ENCODE data around the gene DIPK1B.

DIPK1B gene

GRCh38 chr9:136681945-136682699 is 30.2 kb upstream of the DIPK1B start:
- TF ChIP-seq ZFX (IDR thresholded peaks at IDR 0.05) (no peak), CTCF (conservative IDR thresholded peaks at IDR 0.05) (no peak)
- H3K27ac ChIP-seq: no peak overlapping the region

GRCh38 chr9:136682710-136683109 is 29.7 kb upstream of the DIPK1B start:
- TF ChIP-seq CTCF (conservative IDR thresholded peaks at IDR 0.05): no peak
- no peak for TF ChIP-seq ZFX (IDR thresholded peaks at IDR 0.05)
- no peak overlapping the region for H3K27ac ChIP-seq

- no peak for TF ChIP-seq CTCF (conservative IDR thresholded peaks at IDR 0.05)
Measured at GRCh38 chr9:136683173-136683745, 29.1 kb upstream of the DIPK1B start.

GRCh38 chr9:136683755-136684154 is 28.6 kb upstream of the DIPK1B start:
- no peak overlapping the region for H3K27ac ChIP-seq
- no peak for TF ChIP-seq CTCF (conservative IDR thresholded peaks at IDR 0.05)

More at GRCh38 chr9:136683173-136683745, 29.1 kb upstream of the DIPK1B start:
- no peak overlapping the region for H3K27ac ChIP-seq

GRCh38 chr9:136684339-136684738 is 28.0 kb upstream of the DIPK1B start:
- no peak overlapping the region for H3K27ac ChIP-seq
- TF ChIP-seq CTCF (conservative IDR thresholded peaks at IDR 0.05) (no peak), ZFX (IDR thresholded peaks at IDR 0.05) (no peak)

GRCh38 chr9:136684799-136685198 is 27.6 kb upstream of the DIPK1B start:
- H3K27ac ChIP-seq: no peak overlapping the region

More at GRCh38 chr9:136684799-136685198, 27.6 kb upstream of the DIPK1B start:
- TF ChIP-seq CTCF (conservative IDR thresholded peaks at IDR 0.05) (no peak), ZFX (IDR thresholded peaks at IDR 0.05) (no peak)
